Astrocyte (in vitro differentiated cells and primary cell): ENCODE measurements around the gene SND1.

ENCODE experiments used
- EZH2 ChIP-seq: IDR thresholded peaks from 2 replicates; pipeline ENCODE4 v1.6.1; 2012; ENCODE audit warnings: mild to moderate bottlenecking, low read length, inconsistent platforms; ENCODE audit not compliant: insufficient read depth
- TF ChIP-seq, protein P1 (sequence below): IDR thresholded peaks from 2 replicates; pipeline ENCODE4 v1.5.1; 2011; ENCODE audit warnings: low read depth, mild to moderate bottlenecking, inconsistent platforms, low read length, moderate library complexity; ENCODE audit not compliant: insufficient read depth

DNA sequence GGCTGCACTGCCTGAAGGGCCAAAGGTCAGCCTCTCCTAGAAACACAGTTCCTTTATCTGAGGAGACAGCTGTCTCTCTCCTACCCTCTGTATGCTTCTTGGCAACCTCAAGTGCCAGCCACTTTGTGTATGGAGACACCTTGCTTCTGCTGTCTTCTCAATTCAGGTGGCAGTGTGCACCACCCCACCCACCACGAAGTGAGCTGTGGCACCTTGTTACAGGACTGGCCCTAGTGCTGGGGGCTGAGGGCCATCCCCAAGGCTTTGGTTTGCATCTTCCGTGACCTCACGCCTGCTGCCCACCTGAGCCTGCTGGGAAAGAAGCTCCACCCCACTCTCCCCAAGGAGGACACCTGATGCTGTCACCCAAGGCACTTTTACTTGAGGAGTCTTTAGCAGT, 426.3 kb downstream of the SND1 start:
- no peak for TF ChIP-seq EZH2
- TF ChIP-seq, protein P1, sequence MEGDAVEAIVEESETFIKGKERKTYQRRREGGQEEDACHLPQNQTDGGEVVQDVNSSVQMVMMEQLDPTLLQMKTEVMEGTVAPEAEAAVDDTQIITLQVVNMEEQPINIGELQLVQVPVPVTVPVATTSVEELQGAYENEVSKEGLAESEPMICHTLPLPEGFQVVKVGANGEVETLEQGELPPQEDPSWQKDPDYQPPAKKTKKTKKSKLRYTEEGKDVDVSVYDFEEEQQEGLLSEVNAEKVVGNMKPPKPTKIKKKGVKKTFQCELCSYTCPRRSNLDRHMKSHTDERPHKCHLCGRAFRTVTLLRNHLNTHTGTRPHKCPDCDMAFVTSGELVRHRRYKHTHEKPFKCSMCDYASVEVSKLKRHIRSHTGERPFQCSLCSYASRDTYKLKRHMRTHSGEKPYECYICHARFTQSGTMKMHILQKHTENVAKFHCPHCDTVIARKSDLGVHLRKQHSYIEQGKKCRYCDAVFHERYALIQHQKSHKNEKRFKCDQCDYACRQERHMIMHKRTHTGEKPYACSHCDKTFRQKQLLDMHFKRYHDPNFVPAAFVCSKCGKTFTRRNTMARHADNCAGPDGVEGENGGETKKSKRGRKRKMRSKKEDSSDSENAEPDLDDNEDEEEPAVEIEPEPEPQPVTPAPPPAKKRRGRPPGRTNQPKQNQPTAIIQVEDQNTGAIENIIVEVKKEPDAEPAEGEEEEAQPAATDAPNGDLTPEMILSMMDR, result no peak
